Endothelial cell of umbilical vein (primary cell): Measurements from ENCODE around the gene SGCG. TPM values are rescaled to one million over a fixed set of nuclear protein-coding genes. Genes with fewer than 3 reads are reported as not detected.

ENCODE experiments used
- BruUV-seq: library from RNA; stranded (reverse); fragments of 400-500 nt; replicated peaks from 2 replicates; lab custom pipeline; 2021; lab: Mats Ljungman, UMichigan
- CTCF ChIA-PET: fragments of 300-600, 350-600 bp; sonication (Branson Sonifier 250); formaldehyde crosslinking; loops from one replicate; lab custom pipeline; 2021; ENCODE audit warnings: antibody characterized with exemption, inconsistent platforms; lab: Charles Lee
- POLR2A ChIA-PET: fragments of 300-600, 350-600 bp; sonication (Branson Sonifier 250); formaldehyde crosslinking; loops from one replicate; lab custom pipeline; 2021; ENCODE audit warnings: antibody characterized with exemption, inconsistent platforms; lab: Charles Lee
- DNase-seq: peaks from one replicate; pipeline ENCODE4 v3.0.0-alpha.2; 2011; ENCODE audit warnings: low read depth, low spot score
- FAIRE-seq: peaks from 2 replicates; lab custom pipeline; 2011; peaks lifted over from hg19 to GRCh38; lab: Jason Lieb, UNC
- H2AFZ ChIP-seq: 2 replicates; pipeline ENCODE4 v1.6.0; 2012; ENCODE audit warnings: low read depth, low read length, control low read depth, inconsistent platforms
- H3K27ac ChIP-seq: 2 replicates; pipeline ENCODE4 v1.5.1; 2011; ENCODE audit warnings: low read depth, mild to moderate bottlenecking, control low read depth, low read length, moderate library complexity; ENCODE audit not compliant: insufficient read depth
- H3K27me3 ChIP-seq, 2 experiments: 2 replicates each; pipeline versions ENCODE4 v1.6.0 to v1.6.1; 2011; ENCODE audit warnings: low read length in 2 of 2, mixed read lengths in 1 of 2; ENCODE audit not compliant: control insufficient read depth in 2 of 2, insufficient read depth in 2 of 2
- H3K36me3 ChIP-seq, 2 experiments: 2 replicates in 1 of 2; 3 replicates in 1 of 2; pipeline ENCODE4 v1.5.1; 2011; ENCODE audit warnings: low read length in 2 of 2, mild to moderate bottlenecking in 1 of 2, moderate library complexity in 1 of 2; ENCODE audit not compliant: control insufficient read depth in 2 of 2, insufficient read depth in 2 of 2; ENCODE audit errors: extremely low read depth in 1 of 2
- H3K4me1 ChIP-seq: 3 replicates; pipeline ENCODE4 v1.5.1; 2011; ENCODE audit warnings: mild to moderate bottlenecking, low read length; ENCODE audit not compliant: control insufficient read depth, insufficient read depth; ENCODE audit errors: extremely low read depth
- H3K4me2 ChIP-seq: 2 replicates; pipeline ENCODE4 v1.6.1; 2011; ENCODE audit warnings: low read length, control low read depth, mixed read lengths; ENCODE audit not compliant: insufficient read depth
- H3K4me3 ChIP-seq, 3 experiments: fragments of 200-600 bp in 1 of 3; sonication (generic), shearing (Covaris generic) in 1 of 3; replicated peaks in 1 of 3; 2 replicates each; pipeline ENCODE4 v1.5.1; 2011 to 2016; ENCODE audit warnings: control low read depth in 3 of 3, low read length in 3 of 3, mild to moderate bottlenecking in 2 of 3, inconsistent platforms in 1 of 3, low read depth in 1 of 3, moderate library complexity in 1 of 3; ENCODE audit not compliant: insufficient read depth in 1 of 3
- H3K79me2 ChIP-seq: 2 replicates; pipeline ENCODE4 v1.6.0; 2012; ENCODE audit warnings: low read length, inconsistent platforms; ENCODE audit not compliant: control insufficient read depth, insufficient read depth
- H3K9ac ChIP-seq: replicated peaks from 2 replicates; pipeline ENCODE3; 2011; ENCODE audit warnings: low read length, control low read depth; ENCODE audit not compliant: insufficient read depth; ENCODE audit errors: extremely low read depth
- H3K9me1 ChIP-seq: replicated peaks from 3 replicates; pipeline ENCODE4 v1.6.0; 2011; ENCODE audit warnings: mild to moderate bottlenecking, low read length; ENCODE audit not compliant: control insufficient read depth, insufficient read depth; ENCODE audit errors: extremely low read depth
- H3K9me3 ChIP-seq: replicated peaks from 2 replicates; pipeline ENCODE4 v1.5.1; 2012; ENCODE audit warnings: low read length, inconsistent platforms; ENCODE audit not compliant: control insufficient read depth, insufficient read depth
- H4K20me1 ChIP-seq: replicated peaks from 2 replicates; pipeline ENCODE3; 2011; ENCODE audit warnings: mild to moderate bottlenecking, low read length; ENCODE audit not compliant: control insufficient read depth, insufficient read depth; ENCODE audit errors: extremely low read depth
- EZH2 ChIP-seq: IDR thresholded peaks from 2 replicates; pipeline ENCODE4 v1.6.1; 2012; ENCODE audit warnings: borderline replicate concordance, low read depth, mild to moderate bottlenecking, moderate library complexity, low read length, inconsistent platforms; ENCODE audit not compliant: severe bottlenecking
- FOS ChIP-seq: IDR thresholded peaks from 2 replicates; pipeline ENCODE4 v1.6.1; 2011; ENCODE audit warnings: mild to moderate bottlenecking, low read length, moderate library complexity, borderline replicate concordance; ENCODE audit not compliant: insufficient read depth
- GATA2 ChIP-seq: IDR thresholded peaks from 2 replicates; pipeline ENCODE4 v1.7.0; 2011; ENCODE audit warnings: low read depth, mild to moderate bottlenecking, moderate library complexity, mixed read lengths, low read length; ENCODE audit not compliant: insufficient read length, insufficient read depth
- JUN ChIP-seq: IDR thresholded peaks from 2 replicates; pipeline ENCODE4 v1.6.1; 2011; ENCODE audit warnings: borderline replicate concordance, low read depth; ENCODE audit not compliant: insufficient read length, insufficient read depth
- MAX ChIP-seq: IDR thresholded peaks from 2 replicates; pipeline ENCODE4 v1.6.1; 2011; ENCODE audit not compliant: insufficient read depth, insufficient read length
- MYC ChIP-seq: IDR thresholded peaks from one replicate; pipeline ENCODE4 v1.6.1; 2011; ENCODE audit warnings: mild to moderate bottlenecking, low read depth, low read length
- POLR2A ChIP-seq: IDR thresholded peaks from 2 replicates; pipeline ENCODE4 v1.6.1; 2012; ENCODE audit warnings: low read depth, mild to moderate bottlenecking, control low read depth, low read length
- POLR2AphosphoS5 ChIP-seq: IDR thresholded peaks from 2 replicates; pipeline ENCODE4 v1.6.1; 2012; ENCODE audit warnings: low read depth, mild to moderate bottlenecking, control low read depth, low read length, moderate library complexity; ENCODE audit not compliant: insufficient read depth
- dilution Hi-C: fragments of 300-500 bp; cut with MboI; formaldehyde crosslinking; loops from one replicate; pipeline ENCODE4 v1.15.0; 2019; ENCODE audit warnings: low sequenced_read_pairs; ENCODE audit not compliant: extremely low pct_ligation_motif_present
- intact Hi-C: fragments of 100-400 bp; cut with micrococcal nuclease; formaldehyde crosslinking; loops from one replicate; pipeline ENCODE4 v1.10.0; 2022
- polyA plus RNA-seq, 4 experiments: library from polyadenylated mRNA; depleted of rRNA in 3 of 4; stranded (reverse) in 3 of 4; unstranded in 1 of 4; fragments of >200 nt; gene quantifications; 2 replicates each; pipeline versions ENCODE4 v1.2.1 to v1.2.3, GENCODE V29; 2011 to 2012; ENCODE audit warnings: missing spikeins in 1 of 4
- total RNA-seq: library from RNA; stranded (reverse); gene quantifications from 2 replicates; pipeline ENCODE4 v1.2.3, GENCODE V29; 2021
- TF ChIP-seq, protein P1 (sequence below), 2 donors: IDR thresholded peaks; 1 replicate in 1 of 2; 2 replicates in 1 of 2; pipeline ENCODE4 v1.5.1; 2011; ENCODE audit warnings: low read length in 2 of 2, mild to moderate bottlenecking in 2 of 2, moderate library complexity in 2 of 2, control low read depth in 1 of 2, inconsistent platforms in 1 of 2, low read depth in 1 of 2; ENCODE audit not compliant: insufficient read depth in 1 of 2; ENCODE audit errors: extremely low read depth in 1 of 2

The SGCG gene
- total and polyA plus RNA-seq, 2 donors (not counting 3 experiments of a cell fraction or from before 2014, with no cell fraction given), result 0.22 TPM; not detected in 1

- dilution Hi-C loops, result no loop called here
- FAIRE-seq (peak; percentile 65), DNase-seq (peak; percentile 19)
- H3K27ac ChIP-seq, result no peak overlapping the region
- no peak overlapping the region for H2AFZ ChIP-seq
- POLR2A ChIA-PET, result no interaction called here
- H3K27me3 ChIP-seq, result no peaks in the 10 kb centered on the region
- no peaks in the 10 kb centered on the region for H3K9me3 ChIP-seq
- CTCF ChIA-PET, result interaction anchor here (0.6 to 1.1 kb wide), 7 partner anchors 10 to 1540 kb away, joined by 3 to 13 read pairs (median 3); no protein-coding TSS in a partner anchor
- H3K4me1 ChIP-seq, result no peaks in the 10 kb centered on the region
- no peak overlapping the region for H3K4me2 ChIP-seq
- H3K4me3 ChIP-seq, result no peak overlapping the region
- no peaks in the 10 kb centered on the region for H3K79me2 ChIP-seq
- no TSS peak for BruUV-seq
- H3K36me3 ChIP-seq, result no peaks in the 10 kb centered on the region
- intact Hi-C loops, result no loop called here
- TF ChIP-seq FOS (no peak), POLR2AphosphoS5 (no peak), EZH2 (no peak), POLR2A (no peak), GATA2 (no peak), JUN (no peak), MAX (no peak), MYC (no peak)
- TF ChIP-seq, protein P1, sequence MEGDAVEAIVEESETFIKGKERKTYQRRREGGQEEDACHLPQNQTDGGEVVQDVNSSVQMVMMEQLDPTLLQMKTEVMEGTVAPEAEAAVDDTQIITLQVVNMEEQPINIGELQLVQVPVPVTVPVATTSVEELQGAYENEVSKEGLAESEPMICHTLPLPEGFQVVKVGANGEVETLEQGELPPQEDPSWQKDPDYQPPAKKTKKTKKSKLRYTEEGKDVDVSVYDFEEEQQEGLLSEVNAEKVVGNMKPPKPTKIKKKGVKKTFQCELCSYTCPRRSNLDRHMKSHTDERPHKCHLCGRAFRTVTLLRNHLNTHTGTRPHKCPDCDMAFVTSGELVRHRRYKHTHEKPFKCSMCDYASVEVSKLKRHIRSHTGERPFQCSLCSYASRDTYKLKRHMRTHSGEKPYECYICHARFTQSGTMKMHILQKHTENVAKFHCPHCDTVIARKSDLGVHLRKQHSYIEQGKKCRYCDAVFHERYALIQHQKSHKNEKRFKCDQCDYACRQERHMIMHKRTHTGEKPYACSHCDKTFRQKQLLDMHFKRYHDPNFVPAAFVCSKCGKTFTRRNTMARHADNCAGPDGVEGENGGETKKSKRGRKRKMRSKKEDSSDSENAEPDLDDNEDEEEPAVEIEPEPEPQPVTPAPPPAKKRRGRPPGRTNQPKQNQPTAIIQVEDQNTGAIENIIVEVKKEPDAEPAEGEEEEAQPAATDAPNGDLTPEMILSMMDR (IDR thresholded peaks at IDR 0.05; ENCODE audit: extremely low read depth in 1 of 2, insufficient read depth in 1 of 2, low read depth in 1 of 2, low read length in 2 of 2), result no peak
- no peak overlapping the region for H3K9ac ChIP-seq
- no peaks in the 10 kb centered on the region for H3K9me1 ChIP-seq
- H4K20me1 ChIP-seq, result no peaks in the 10 kb centered on the region
Measured at GRCh38 chr13:23175920-23176319, 4.9 kb upstream of the SGCG start.
